ENCODE data around the gene MYL10. TPM values are rescaled to one million over a fixed set of nuclear protein-coding genes. Genes with fewer than 3 reads are reported as not detected.

The MYL10 gene
- total RNA-seq, 3 donors from 2014 or later, result not detected

- intact Hi-C loops (cut with DNase I, micrococcal nuclease), result no loop called here
These were observed 3.5 kb upstream of the MYL10 start for GRCh38 chr7:101632641-101633040.

GRCh38 chr7:101631224-101631714 lies 2.2 kb upstream of the MYL10 start:
- TF ChIP-seq CTCF (IDR thresholded peaks at IDR 0.05), result no peak
- DNase-seq (peak in 1 of 3 donors; percentile 22), ATAC-seq (no peak)
- Histone ChIP-seq H3K4me1 (ENCODE audit: low read depth) (no peaks in the 10 kb centered on the region), H3K36me3 (ENCODE audit: low read depth) (no peaks in the 10 kb centered on the region), H3K9me3 (no peaks in the 10 kb centered on the region), H3K4me3 (no peak overlapping the region)
- intact Hi-C loops (cut with DNase I, micrococcal nuclease), result no loop called here

More at GRCh38 chr7:101632641-101633040, 3.5 kb upstream of the MYL10 start:
- Histone ChIP-seq H3K4me3 (no peak overlapping the region), H3K36me3 (ENCODE audit: low read depth) (no peaks in the 10 kb centered on the region), H3K9me3 (no peaks in the 10 kb centered on the region), H3K4me1 (ENCODE audit: low read depth) (no peaks in the 10 kb centered on the region)
- no peak for TF ChIP-seq CTCF (IDR thresholded peaks at IDR 0.05)
- no peak for DNase-seq
- no peak for ATAC-seq

- Histone ChIP-seq H3K36me3 (ENCODE audit: low read depth) (no peaks in the 10 kb centered on the region), H3K4me1 (ENCODE audit: low read depth) (no peaks in the 10 kb centered on the region), H3K9me3 (no peaks in the 10 kb centered on the region), H3K4me3 (no peak overlapping the region)
- intact Hi-C loops (cut with DNase I, micrococcal nuclease), result no loop called here
- TF ChIP-seq CTCF (IDR thresholded peaks at IDR 0.05), result no peak
- ATAC-seq (no peak), DNase-seq (peak in 1 of 3 donors; percentile 25)
These were observed 1.5 kb upstream of the MYL10 start for GRCh38 chr7:101630591-101630990.

- no peaks in the 10 kb centered on the region for H3K4me1 ChIP-seq (ENCODE audit: low read depth)
- ATAC-seq, result no peak
- H3K36me3 ChIP-seq (ENCODE audit: low read depth), result no peaks in the 10 kb centered on the region
- DNase-seq, result no peak
- no peak for TF ChIP-seq CTCF (IDR thresholded peaks at IDR 0.05)
- H3K9me3 ChIP-seq, result no peaks in the 10 kb centered on the region
- intact Hi-C loops (cut with DNase I, micrococcal nuclease), result no loop called here
- H3K4me3 ChIP-seq, result no peak overlapping the region
These were observed 574 bp downstream of the MYL10 start for GRCh38 chr7:101628522-101628921.

- TF ChIP-seq CTCF (IDR thresholded peaks at IDR 0.05), result no peak
- H3K9me3 ChIP-seq, result no peaks in the 10 kb centered on the region
- H3K4me3 ChIP-seq, result no peak overlapping the region
- DNase-seq, result no peak
- no peaks in the 10 kb centered on the region for H3K4me1 ChIP-seq (ENCODE audit: low read depth)
- no peak for ATAC-seq
- no peaks in the 10 kb centered on the region for H3K36me3 ChIP-seq (ENCODE audit: low read depth)
- intact Hi-C loops (cut with DNase I, micrococcal nuclease), result no loop called here
These were observed 2.3 kb downstream of the MYL10 start for GRCh38 chr7:101626758-101627157.

Data from mucosa of descending colon (tissue), 3 donors.